WTC11 (cell line): ENCODE data around the gene PKP1.

Source experiments
- CBFB ChIP-seq: sonication (generic); formaldehyde crosslinking; IDR thresholded peaks from 2 replicates; pipeline ENCODE4 v1.8.1; 2022; ENCODE audit warnings: mild to moderate bottlenecking, low read depth, missing genetic modification reagents
- ELF4 ChIP-seq: sonication (generic); formaldehyde crosslinking; IDR thresholded peaks from 2 replicates; pipeline ENCODE4 v1.8.1; 2022; ENCODE audit warnings: low read depth, mild to moderate bottlenecking, moderate library complexity, missing genetic modification reagents
- ESRRA ChIP-seq: sonication (generic); formaldehyde crosslinking; IDR thresholded peaks from 2 replicates; pipeline ENCODE4 v1.8.1; 2022; ENCODE audit warnings: mild to moderate bottlenecking, missing genetic modification reagents, borderline replicate concordance
- FOXP1 ChIP-seq: sonication (generic); formaldehyde crosslinking; IDR thresholded peaks from 2 replicates; pipeline ENCODE4 v1.8.0; 2022; ENCODE audit warnings: missing genetic modification reagents, mild to moderate bottlenecking, moderate library complexity, borderline replicate concordance
- JUN ChIP-seq: sonication (generic); formaldehyde crosslinking; IDR thresholded peaks from 2 replicates; pipeline ENCODE4 v1.8.0; 2023; ENCODE audit warnings: mild to moderate bottlenecking, missing genetic modification reagents
- NR1H2 ChIP-seq: sonication (generic); formaldehyde crosslinking; IDR thresholded peaks from 2 replicates; pipeline ENCODE4 v1.9.0; 2021; ENCODE audit warnings: mild to moderate bottlenecking, moderate library complexity, missing genetic modification reagents
- SMAD3 ChIP-seq: sonication (generic); formaldehyde crosslinking; IDR thresholded peaks from 2 replicates; pipeline ENCODE4 v1.8.0; 2022; ENCODE audit warnings: missing genetic modification reagents, mild to moderate bottlenecking, borderline replicate concordance
- SP1 ChIP-seq: sonication (generic); formaldehyde crosslinking; conservative IDR thresholded peaks from 2 replicates; pipeline ENCODE4 v1.8.1; 2022; ENCODE audit warnings: missing genetic modification reagents
- TCF7 ChIP-seq: sonication (generic); formaldehyde crosslinking; IDR thresholded peaks from 2 replicates; pipeline ENCODE4 v1.8.0; 2022; ENCODE audit warnings: mild to moderate bottlenecking, low read depth, missing genetic modification reagents, moderate library complexity
- TEAD1 ChIP-seq: sonication (generic); formaldehyde crosslinking; IDR thresholded peaks from 2 replicates; pipeline ENCODE4 v1.8.0; 2022; ENCODE audit warnings: mild to moderate bottlenecking, missing genetic modification reagents
- ZBTB21 ChIP-seq: sonication (generic); formaldehyde crosslinking; IDR thresholded peaks from 2 replicates; pipeline ENCODE4 v1.8.1; 2023; ENCODE audit warnings: mild to moderate bottlenecking, missing genetic modification reagents, borderline replicate concordance
- ZNF232 ChIP-seq: sonication (generic); formaldehyde crosslinking; IDR thresholded peaks from 2 replicates; pipeline ENCODE4 v1.8.0; 2022; ENCODE audit warnings: mild to moderate bottlenecking, missing genetic modification reagents
- TF ChIP-seq, protein P1 (sequence below): fragments of 200-600 bp; IDR thresholded peaks from 2 replicates; pipeline ENCODE4 v1.8.0; 2022; ENCODE audit warnings: antibody characterized with exemption
- TF ChIP-seq, protein P2 (sequence below): sonication (generic); formaldehyde crosslinking; IDR thresholded peaks from 2 replicates; pipeline ENCODE4 v1.8.0; 2022; ENCODE audit warnings: missing genetic modification reagents

DNA sequence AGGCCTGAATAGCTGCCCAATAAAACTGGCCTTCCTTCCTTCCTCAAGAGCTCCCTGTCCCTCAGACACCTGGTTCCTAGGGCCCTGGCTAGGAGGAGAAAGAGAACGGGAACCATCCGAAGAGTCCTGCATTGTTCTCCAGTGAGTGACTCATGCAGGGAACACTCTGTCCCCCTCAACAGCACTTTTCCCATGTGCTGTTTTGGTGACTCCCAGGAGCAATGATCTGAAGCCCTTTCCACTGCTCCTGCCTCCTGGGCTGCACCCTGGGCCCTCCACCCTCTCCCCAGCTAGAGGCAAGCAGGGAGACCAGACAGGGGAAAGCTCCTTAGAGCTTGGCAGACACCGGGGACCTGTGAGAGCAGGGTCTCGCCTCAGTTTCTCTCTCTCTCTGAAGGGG lies 75.3 kb downstream of the PKP1 start:
- TF ChIP-seq TEAD1 (CRISPR knock-in tag) (no peak), SMAD3 (CRISPR knock-in tag) (no peak), ZBTB21 (CRISPR knock-in tag) (no peak), JUN (CRISPR knock-in tag) (no peak), SP1 (CRISPR knock-in tag) (no peak), TCF7 (CRISPR knock-in tag) (no peak), ESRRA (CRISPR knock-in tag) (no peak), CBFB (no peak), NR1H2 (CRISPR knock-in tag) (no peak), ZNF232 (CRISPR knock-in tag) (no peak), FOXP1 (no peak), ELF4 (CRISPR knock-in tag) (no peak)
- TF ChIP-seq, protein P1, sequence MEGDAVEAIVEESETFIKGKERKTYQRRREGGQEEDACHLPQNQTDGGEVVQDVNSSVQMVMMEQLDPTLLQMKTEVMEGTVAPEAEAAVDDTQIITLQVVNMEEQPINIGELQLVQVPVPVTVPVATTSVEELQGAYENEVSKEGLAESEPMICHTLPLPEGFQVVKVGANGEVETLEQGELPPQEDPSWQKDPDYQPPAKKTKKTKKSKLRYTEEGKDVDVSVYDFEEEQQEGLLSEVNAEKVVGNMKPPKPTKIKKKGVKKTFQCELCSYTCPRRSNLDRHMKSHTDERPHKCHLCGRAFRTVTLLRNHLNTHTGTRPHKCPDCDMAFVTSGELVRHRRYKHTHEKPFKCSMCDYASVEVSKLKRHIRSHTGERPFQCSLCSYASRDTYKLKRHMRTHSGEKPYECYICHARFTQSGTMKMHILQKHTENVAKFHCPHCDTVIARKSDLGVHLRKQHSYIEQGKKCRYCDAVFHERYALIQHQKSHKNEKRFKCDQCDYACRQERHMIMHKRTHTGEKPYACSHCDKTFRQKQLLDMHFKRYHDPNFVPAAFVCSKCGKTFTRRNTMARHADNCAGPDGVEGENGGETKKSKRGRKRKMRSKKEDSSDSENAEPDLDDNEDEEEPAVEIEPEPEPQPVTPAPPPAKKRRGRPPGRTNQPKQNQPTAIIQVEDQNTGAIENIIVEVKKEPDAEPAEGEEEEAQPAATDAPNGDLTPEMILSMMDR: no peak
- TF ChIP-seq, protein P2, sequence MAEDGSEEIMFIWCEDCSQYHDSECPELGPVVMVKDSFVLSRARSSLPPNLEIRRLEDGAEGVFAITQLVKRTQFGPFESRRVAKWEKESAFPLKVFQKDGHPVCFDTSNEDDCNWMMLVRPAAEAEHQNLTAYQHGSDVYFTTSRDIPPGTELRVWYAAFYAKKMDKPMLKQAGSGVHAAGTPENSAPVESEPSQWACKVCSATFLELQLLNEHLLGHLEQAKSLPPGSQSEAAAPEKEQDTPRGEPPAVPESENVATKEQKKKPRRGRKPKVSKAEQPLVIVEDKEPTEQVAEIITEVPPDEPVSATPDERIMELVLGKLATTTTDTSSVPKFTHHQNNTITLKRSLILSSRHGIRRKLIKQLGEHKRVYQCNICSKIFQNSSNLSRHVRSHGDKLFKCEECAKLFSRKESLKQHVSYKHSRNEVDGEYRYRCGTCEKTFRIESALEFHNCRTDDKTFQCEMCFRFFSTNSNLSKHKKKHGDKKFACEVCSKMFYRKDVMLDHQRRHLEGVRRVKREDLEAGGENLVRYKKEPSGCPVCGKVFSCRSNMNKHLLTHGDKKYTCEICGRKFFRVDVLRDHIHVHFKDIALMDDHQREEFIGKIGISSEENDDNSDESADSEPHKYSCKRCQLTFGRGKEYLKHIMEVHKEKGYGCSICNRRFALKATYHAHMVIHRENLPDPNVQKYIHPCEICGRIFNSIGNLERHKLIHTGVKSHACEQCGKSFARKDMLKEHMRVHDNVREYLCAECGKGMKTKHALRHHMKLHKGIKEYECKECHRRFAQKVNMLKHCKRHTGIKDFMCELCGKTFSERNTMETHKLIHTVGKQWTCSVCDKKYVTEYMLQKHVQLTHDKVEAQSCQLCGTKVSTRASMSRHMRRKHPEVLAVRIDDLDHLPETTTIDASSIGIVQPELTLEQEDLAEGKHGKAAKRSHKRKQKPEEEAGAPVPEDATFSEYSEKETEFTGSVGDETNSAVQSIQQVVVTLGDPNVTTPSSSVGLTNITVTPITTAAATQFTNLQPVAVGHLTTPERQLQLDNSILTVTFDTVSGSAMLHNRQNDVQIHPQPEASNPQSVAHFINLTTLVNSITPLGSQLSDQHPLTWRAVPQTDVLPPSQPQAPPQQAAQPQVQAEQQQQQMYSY (CRISPR knock-in tag): no peak
